ENCODE data around the gene TMA7B. TPM values are rescaled to one million over a fixed set of nuclear protein-coding genes. Genes with fewer than 3 reads are reported as not detected.
A peak's percentile ranks its signal among the peaks of the same experiment; 100 is the strongest.

Gene TMA7B
- total RNA-seq, 2 experiments from 2014 or later: 5.1 to 11.0 TPM

DNA sequence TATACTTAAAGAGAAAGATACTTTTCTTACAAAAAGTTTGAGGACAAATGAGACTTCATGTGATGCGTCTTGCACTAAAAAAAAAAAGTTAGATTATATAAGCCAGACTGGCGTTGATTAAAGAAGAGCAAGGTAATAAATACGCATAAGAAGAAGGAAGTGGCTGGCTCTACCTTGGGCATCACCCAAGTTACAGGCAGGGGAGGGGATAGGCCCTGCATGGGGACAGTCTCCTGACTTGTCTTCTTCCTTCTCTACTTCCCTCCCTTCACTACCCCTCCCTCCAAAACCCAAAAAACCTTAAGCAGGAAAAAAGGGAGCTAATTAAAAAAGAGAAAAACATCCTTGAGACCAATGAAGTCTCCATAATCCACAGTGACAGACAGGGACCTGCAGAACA is 22.3 kb upstream of the TMA7B start:
- CTCF ChIA-PET: interaction anchor here (0.6 to 2.4 kb wide), 3 partner anchors 12 to 403 kb away, joined by 3 to 7 read pairs (median 3); no protein-coding TSS in a partner anchor
- peaks cover 56% of the 10 kb centered on the region for H3K36me3 Mint-ChIP-seq
- peaks cover 95% of the 10 kb centered on the region for H3K4me1 Mint-ChIP-seq
- no peaks in the 10 kb centered on the region for H3K27me3 Mint-ChIP-seq
- DNase-seq (no peak), ATAC-seq (no peak)
- H3K27ac Mint-ChIP-seq: peak overlapping the region; percentile 94
- H3K4me3 Mint-ChIP-seq: peak overlapping the region; percentile 49
- no peaks in the 10 kb centered on the region for H3K9me3 Mint-ChIP-seq (ENCODE audit: low read depth)

DNA sequence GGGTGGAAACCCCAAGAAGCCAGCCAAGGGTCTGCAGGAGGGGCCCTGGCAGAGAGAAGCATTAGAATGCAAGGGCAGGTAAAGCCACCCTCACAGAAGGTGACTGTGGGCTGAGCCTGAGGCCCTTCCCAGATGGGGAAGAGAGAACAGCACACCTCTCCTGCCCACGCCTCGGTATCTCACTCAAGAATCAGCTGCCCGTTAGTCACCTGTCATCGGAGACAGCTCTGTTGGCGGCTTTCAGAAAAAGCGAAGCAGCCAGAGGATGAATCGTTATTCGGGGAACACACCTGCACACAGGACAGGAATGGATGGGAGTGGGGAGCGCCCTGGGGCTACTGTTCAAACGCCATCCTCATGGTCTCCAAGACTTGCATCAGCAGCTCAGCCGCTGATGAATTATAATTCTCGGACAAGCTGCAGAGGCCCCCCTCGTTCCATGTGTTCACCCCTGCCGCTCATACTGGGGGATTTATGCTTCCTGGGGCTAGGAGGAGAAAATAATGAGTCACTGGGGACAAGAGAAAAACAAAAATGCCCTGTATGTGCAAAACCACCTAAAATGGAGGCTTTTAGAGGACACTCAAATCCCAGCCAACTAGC is 21.6 kb upstream of the TMA7B start:
- CTCF ChIA-PET: interaction anchor here (0.6 to 2.4 kb wide), 4 partner anchors 9 to 404 kb away, joined by 3 to 7 read pairs (median 3); no protein-coding TSS in a partner anchor
- H3K36me3 Mint-ChIP-seq: peaks cover 51% of the 10 kb centered on the region
- ATAC-seq: peak; percentile 5

DNA sequence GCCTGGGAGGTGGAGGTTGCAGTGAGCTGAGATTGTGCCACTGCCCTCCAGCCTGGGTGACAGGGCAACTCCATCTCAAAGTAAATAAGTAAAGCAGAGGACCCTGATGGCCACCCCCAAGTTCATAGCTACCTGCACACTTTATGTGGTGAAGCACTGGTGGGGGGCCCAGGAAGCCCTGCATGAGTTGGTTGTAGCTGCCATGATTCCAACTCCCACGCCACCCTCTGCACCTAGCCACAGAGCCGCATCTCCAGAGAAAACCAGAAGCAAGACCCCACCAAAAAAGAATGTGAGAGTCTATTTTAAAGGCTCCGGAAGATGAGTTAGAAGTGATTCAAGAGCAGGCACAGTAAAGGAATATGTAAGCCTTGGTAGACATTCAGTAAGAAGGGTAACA is 20.4 kb upstream of the TMA7B start:
- Mint-ChIP-seq H3K4me1 (peaks cover 94% of the 10 kb centered on the region), H3K4me3 (peak overlapping the region; percentile 14), H3K27me3 (no peaks in the 10 kb centered on the region), H3K27ac (peak overlapping the region; percentile 88), H3K36me3 (peaks cover 47% of the 10 kb centered on the region), H3K9me3 (ENCODE audit: low read depth) (no peaks in the 10 kb centered on the region)
- DNase-seq: no peak
- CTCF ChIA-PET: interaction anchor here (0.8 kb wide), 2 partner anchors 163 to 396 kb away, joined by 3 to 6 read pairs; no protein-coding TSS in a partner anchor
- no peak for ATAC-seq

More for the DNA sequence above, 21.6 kb upstream of the TMA7B start:
- Mint-ChIP-seq H3K27ac (peak overlapping the region; percentile 94), H3K9me3 (ENCODE audit: low read depth) (no peaks in the 10 kb centered on the region), H3K4me1 (peaks cover 94% of the 10 kb centered on the region), H3K4me3 (peak overlapping the region; percentile 49), H3K27me3 (no peaks in the 10 kb centered on the region)
- DNase-seq: no peak

DNA sequence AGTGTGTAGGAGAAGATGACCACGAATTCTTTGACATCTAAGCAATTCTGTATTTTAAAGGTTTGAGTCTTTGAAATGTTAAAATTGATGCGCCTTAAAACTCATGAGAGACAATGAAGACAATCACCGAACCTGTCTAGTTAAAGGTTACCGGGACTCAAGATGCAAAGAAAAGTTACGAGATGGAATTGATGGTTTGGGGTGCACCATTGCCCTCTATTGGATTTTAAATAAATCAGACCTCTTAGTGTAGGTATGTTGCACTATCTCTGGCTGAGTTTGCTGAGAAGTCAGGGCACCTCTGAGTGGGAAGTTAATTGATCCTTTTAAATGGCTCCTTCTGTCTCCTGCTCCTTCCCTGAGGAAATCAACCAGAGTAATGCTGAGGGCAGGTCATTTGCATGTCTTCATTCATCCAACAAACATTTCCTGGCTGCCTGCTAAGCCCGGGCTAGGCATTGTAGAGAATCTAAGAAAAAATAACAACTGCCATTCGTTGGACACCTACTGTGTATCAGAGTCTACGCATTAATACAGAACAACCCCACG is 19.4 kb upstream of the TMA7B start:
- H3K4me3 Mint-ChIP-seq: peak overlapping the region; percentile 34
- ATAC-seq (peak; percentile 47), DNase-seq (no peak)
- peaks cover 92% of the 10 kb centered on the region for H3K4me1 Mint-ChIP-seq
- H3K9me3 Mint-ChIP-seq (ENCODE audit: low read depth): no peaks in the 10 kb centered on the region
- CTCF ChIA-PET: interaction anchor here (1.2 to 3.8 kb wide), 4 partner anchors 7 to 406 kb away, joined by 4 to 28 read pairs (median 17); no protein-coding TSS in a partner anchor
- peak overlapping the region; percentile 88 for H3K27ac Mint-ChIP-seq
- H3K36me3 Mint-ChIP-seq: peaks cover 47% of the 10 kb centered on the region
- H3K27me3 Mint-ChIP-seq: no peaks in the 10 kb centered on the region

DNA sequence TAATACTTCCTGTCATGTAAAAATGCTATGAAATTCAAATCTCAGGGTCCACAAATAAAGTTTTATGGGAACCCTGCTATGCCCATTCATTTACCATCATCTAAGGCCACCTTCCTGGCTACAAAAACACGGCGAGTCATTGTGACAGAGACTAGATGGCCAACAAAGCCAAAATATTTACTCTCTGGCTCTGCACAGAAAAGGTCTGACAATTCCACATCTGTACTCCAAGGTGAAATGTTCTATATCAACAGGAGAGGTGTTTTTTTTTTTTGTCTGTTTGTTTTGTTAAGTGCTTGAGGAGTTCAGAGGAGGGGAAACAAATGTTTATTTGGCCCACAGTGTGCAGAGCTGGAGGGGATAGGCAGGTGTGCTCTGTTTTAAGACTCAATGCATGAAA is 18.6 kb upstream of the TMA7B start:
- peaks cover 40% of the 10 kb centered on the region for H3K36me3 Mint-ChIP-seq
- no peaks in the 10 kb centered on the region for H3K9me3 Mint-ChIP-seq (ENCODE audit: low read depth)
- H3K27me3 Mint-ChIP-seq: no peaks in the 10 kb centered on the region
- H3K27ac Mint-ChIP-seq: peak overlapping the region; percentile 88
- ATAC-seq: no peak
- H3K4me1 Mint-ChIP-seq: peaks cover 90% of the 10 kb centered on the region
- peak overlapping the region; percentile 12 for H3K4me3 Mint-ChIP-seq
- CTCF ChIA-PET: interaction anchor here (1.1 to 3.8 kb wide), 10 partner anchors 8 to 407 kb away, joined by 3 to 28 read pairs (median 9); no protein-coding TSS in a partner anchor
- DNase-seq: no peak

DNA sequence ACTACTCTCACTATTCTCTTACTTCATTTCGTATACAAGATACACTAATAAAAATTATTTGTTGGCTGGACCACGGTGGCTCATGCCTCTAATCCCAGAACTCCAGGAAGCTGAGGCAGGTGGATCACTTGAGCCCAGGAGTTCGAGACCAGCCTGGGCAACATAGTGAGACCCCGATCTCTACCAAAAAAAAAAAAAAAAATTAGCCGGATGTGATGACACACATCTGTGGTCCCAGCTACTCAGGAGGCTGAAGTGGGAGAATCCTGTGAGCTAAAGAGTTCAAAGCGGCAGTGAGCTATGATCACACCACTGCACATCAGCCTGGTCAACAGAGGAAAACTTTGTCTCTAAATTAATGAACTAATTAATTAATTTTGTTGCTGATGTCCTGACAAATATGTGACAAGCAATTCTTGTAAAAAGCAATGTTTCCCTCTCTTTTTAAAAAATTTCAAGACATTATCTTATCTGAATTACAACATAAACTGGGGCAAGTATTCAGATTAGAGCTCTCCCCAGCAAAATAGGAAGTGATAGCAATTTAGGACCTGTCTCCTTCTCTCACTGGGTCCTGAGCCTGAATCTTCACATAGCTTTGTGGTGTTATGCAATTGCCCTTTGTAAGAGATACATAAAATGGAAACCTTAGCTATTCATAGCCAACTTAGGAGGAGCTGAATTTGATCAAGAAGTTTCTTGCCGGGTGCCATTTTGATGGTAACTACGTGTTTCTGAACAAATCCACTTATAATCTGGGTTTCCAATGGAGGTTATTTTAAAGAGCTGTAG is 17.6 kb upstream of the TMA7B start:
- CTCF ChIA-PET: interaction anchor here (0.6 to 3.8 kb wide), 26 partner anchors 9 to 440 kb away, joined by 3 to 28 read pairs (median 4); partner anchors contain the start of gene RPS19BP1
- peaks cover 90% of the 10 kb centered on the region for H3K4me1 Mint-ChIP-seq
- H3K36me3 Mint-ChIP-seq: peaks cover 45% of the 10 kb centered on the region
- H3K27me3 Mint-ChIP-seq: no peaks in the 10 kb centered on the region
- ATAC-seq: peak; percentile 52
- H3K9me3 Mint-ChIP-seq (ENCODE audit: low read depth): no peaks in the 10 kb centered on the region
- H3K27ac Mint-ChIP-seq: peak overlapping the region; percentile 88
- DNase-seq: no peak
- peak overlapping the region; percentile 43 for H3K4me3 Mint-ChIP-seq

DNA sequence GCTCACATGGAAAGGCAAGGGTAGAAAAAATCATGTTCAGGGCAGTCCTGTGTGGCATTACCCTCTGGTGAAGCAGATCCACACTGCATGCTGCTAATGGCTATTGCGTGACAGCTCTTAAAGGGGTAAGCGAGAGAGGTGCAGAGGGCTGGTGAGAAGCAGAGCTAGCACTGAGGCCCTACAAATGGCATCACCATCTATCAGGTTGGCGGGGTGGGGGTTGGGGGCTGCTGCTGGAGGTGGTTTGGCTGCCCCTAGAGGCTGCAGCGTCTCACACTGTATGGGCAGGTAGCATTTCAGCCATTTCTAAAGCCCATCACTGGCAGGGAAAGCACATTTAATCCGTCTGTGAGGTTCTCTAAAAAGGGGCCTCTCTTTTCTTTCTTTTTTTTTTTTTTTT is 16.9 kb upstream of the TMA7B start:
- DNase-seq (peak; percentile 62), ATAC-seq (peak; percentile 17)
- no peaks in the 10 kb centered on the region for H3K27me3 Mint-ChIP-seq
- H3K36me3 Mint-ChIP-seq: peaks cover 44% of the 10 kb centered on the region
- CTCF ChIA-PET: interaction anchor here (0.7 to 3.8 kb wide), 21 partner anchors 10 to 412 kb away, joined by 3 to 28 read pairs (median 4); partner anchors contain the start of gene RPS19BP1
- peaks cover 88% of the 10 kb centered on the region for H3K4me1 Mint-ChIP-seq
- peak overlapping the region; percentile 88 for H3K27ac Mint-ChIP-seq
- H3K4me3 Mint-ChIP-seq: peak overlapping the region; percentile 43
- no peaks in the 10 kb centered on the region for H3K9me3 Mint-ChIP-seq (ENCODE audit: low read depth)

DNA sequence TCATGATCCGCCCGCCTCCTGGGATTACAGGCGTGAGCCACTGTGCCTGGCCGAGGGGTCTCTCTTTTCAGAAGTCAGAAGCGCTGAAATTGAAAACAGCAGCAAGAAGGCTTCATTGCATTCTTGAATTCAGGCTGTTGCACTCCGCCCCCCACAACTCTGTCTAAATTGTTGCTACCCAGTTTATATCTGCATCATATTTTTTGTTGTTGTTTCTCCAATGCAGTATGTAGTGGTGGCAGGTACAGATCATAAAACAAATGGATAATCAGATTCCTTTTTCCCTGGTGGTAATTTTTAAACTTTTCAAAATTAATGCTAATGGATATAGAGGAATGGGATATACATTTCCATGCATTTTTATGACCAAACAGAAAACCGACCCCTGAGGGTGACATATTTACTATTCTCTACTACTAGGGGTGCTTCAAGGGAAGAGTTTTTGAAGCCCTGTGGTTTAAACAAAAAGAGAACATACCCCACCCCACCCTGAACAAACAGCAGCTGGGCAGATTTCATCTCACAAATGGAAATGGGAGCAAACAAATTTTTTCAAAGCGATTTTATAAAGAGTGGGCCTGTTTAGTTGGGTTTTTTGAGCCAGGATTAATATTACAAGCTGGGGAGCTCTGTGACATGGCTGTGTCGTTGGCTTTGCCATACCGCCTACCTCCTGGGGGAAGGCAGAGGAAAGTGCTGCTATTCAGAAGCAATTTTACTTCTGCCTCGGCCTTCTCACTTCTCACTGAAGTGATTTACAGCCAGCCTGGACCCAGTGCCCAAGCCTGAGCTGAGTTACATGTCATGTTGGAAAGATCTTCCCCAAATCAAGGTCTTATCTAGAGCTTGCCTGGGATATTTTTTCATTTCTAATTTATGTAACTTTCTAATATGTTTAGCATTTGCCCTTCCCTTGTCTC is 16.0 kb upstream of the TMA7B start:
- H3K36me3 Mint-ChIP-seq: peaks cover 49% of the 10 kb centered on the region
- ATAC-seq (no peak), DNase-seq (no peak)
- H3K4me1 Mint-ChIP-seq: peaks cover 88% of the 10 kb centered on the region
- CTCF ChIA-PET: interaction anchor here (0.7 to 3.8 kb wide), 10 partner anchors 11 to 413 kb away, joined by 3 to 28 read pairs (median 4); partner anchors contain the start of gene RPS19BP1
- H3K27ac Mint-ChIP-seq: peak overlapping the region; percentile 69
- no peaks in the 10 kb centered on the region for H3K9me3 Mint-ChIP-seq (ENCODE audit: low read depth)
- H3K4me3 Mint-ChIP-seq: peak overlapping the region; percentile 33
- no peaks in the 10 kb centered on the region for H3K27me3 Mint-ChIP-seq

DNA sequence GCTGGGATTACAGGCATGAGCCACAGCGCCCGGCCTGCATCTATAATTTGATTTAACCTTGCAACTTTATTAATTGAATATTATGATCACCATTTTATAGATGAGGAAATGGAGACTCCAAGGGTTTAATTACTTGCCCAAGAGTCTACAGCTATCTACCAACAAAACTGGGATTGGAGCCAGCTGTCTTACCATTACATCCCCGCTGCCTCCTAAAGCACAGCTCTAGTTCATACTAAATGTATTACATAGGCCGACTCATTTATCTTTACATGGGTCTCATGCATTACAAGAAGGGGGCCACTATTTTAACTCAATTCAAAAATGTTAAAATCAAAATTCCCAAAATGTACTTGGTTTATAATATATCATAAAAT is 14.1 kb upstream of the TMA7B start:
- Mint-ChIP-seq H3K4me3 (no peak overlapping the region), H3K36me3 (peaks cover 56% of the 10 kb centered on the region), H3K9me3 (ENCODE audit: low read depth) (no peaks in the 10 kb centered on the region), H3K27me3 (no peaks in the 10 kb centered on the region), H3K4me1 (peaks cover 90% of the 10 kb centered on the region), H3K27ac (no peak overlapping the region)
- CTCF ChIA-PET: no interaction called here
- ATAC-seq: no peak
- DNase-seq: no peak

DNA sequence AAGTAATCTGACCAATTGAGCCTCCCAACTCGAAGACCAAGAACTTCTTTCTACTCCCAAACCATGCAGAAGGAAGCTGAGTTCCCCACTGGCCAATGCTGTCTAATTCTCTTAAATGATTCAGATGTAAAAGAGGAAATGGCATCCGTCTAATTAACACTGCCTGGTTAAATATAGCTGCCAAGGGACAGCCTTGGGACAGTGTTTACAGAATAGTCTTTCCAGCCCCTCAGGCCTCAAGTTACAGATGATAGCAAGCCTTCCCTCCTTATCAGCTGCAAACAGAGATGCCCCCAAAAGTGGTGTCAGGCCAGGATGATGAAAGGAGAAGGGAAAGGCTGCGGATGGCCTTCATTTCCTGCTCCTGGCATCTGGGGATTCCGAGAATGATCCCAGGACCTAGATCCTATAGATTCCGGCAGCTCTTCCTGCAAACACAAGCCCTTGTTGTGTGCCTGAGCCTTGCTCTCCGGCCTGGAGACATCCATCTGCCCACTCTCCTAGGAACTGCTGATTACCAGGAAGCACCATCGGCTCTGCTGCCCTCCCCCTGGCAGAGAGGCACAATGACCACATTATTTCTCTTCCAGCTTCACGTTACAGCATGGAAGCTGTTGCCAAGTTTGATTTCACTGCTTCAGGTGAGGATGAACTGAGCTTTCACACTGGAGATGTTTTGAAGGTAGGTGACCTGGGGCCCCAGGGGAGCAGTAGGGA is 13.5 kb upstream of the TMA7B start:
- CTCF ChIA-PET: interaction anchor here (1.0 kb wide), 1 partner anchor 78 kb away, joined by 3 read pairs; no protein-coding TSS in a partner anchor
- Mint-ChIP-seq H3K27me3 (no peaks in the 10 kb centered on the region), H3K9me3 (ENCODE audit: low read depth) (no peaks in the 10 kb centered on the region), H3K36me3 (peaks cover 59% of the 10 kb centered on the region), H3K4me1 (peaks cover 92% of the 10 kb centered on the region), H3K4me3 (no peak overlapping the region), H3K27ac (peak overlapping the region; percentile 26)
- ATAC-seq (no peak), DNase-seq (no peak)

DNA sequence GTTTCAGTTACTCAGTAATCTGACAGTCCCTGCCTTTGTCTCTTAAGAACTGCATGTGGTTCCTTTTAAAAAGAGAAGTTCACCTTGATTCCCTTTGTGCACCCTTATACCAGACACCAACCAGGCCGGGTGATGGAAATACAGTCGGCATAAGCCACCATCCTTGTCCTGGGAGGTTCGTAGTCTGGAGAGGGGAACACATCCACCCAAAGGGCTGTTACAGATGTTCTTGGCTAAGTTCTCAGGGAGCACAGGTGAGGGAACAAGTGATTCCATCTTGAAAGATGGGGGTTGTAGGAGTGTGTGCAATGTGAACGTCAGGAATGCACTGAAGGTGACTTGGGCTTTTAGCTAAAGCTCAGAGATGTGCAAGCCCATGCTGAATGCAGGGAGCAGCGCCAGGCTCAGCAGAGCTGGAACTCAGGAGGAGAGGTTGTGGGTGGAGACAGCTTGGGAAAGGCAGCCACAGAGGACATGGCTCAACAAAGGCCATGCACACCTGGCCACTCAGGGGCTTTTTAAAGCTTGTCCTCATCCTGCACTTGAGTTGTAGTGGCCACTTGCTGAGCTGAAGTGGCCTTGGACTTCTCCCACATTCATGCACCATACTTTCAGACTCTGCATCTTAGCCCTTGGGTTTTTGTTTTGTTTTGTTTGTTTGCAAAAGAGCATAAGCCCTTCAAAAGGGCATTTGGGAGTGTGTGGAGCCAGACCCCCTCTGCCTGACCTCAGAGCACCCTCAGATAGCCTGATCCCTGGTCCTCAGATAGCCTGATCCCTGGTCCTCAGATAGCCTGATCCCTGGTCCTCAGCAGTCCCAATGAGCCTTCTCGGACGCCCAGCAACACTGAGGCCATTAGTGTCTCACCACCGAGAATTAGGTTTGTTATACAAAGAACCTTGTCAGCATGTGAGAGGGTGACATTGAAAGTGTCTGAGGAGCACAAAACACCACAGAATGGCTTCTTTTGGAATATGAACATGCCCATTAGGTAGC is 12.7 kb upstream of the TMA7B start:
- peak overlapping the region; percentile 26 for H3K27ac Mint-ChIP-seq
- ATAC-seq (no peak), DNase-seq (no peak)
- peaks cover 92% of the 10 kb centered on the region for H3K4me1 Mint-ChIP-seq
- no peaks in the 10 kb centered on the region for H3K27me3 Mint-ChIP-seq
- H3K4me3 Mint-ChIP-seq: no peak overlapping the region
- peaks cover 66% of the 10 kb centered on the region for H3K36me3 Mint-ChIP-seq
- CTCF ChIA-PET: interaction anchor here (0.5 to 1.0 kb wide), 3 partner anchors 8 to 77 kb away, joined by 3 to 4 read pairs (median 3); no protein-coding TSS in a partner anchor
- no peaks in the 10 kb centered on the region for H3K9me3 Mint-ChIP-seq (ENCODE audit: low read depth)

Measured in activated CD8-positive, alpha-beta memory T cell treated with anti-CD3 and anti-CD28 coated beads, Interleukin-2, amount 10 ng/mL, durations not matched to agents 7 days and 5 days (primary cell).